Measurements from ENCODE around the gene CRAT. TPM values are rescaled to one million over a fixed set of nuclear protein-coding genes. Genes with fewer than 3 reads are reported as not detected.

The CRAT gene
- total and polyA plus RNA-seq, 4 donors: 10.4 to 26.0 (median 16.5) TPM

- Histone ChIP-seq H3K4me3 (peak overlapping the region; percentile 80), H3K27me3 (ENCODE audit: control insufficient read depth in 3 of 3, insufficient read depth in 3 of 3, low read length in 2 of 3) (no peaks in the 10 kb centered on the region), H3K4me1 (ENCODE audit: control insufficient read depth in 5 of 5, insufficient read depth in 5 of 5, low read length in 5 of 5) (peaks cover 0 to 7% (median 5%) of the 10 kb centered on the region in 5 donors), H3K9ac (ENCODE audit: insufficient read depth in 1 of 2, low read length in 2 of 2) (peak overlapping the region in 1 of 2 donors; percentile 58), H3K27ac (ENCODE audit: low read depth in 1 of 2, low read length in 1 of 2) (peak overlapping the region; percentile 71 to 82), H3K9me3 (ENCODE audit: control insufficient read depth in 4 of 4, insufficient read depth in 3 of 4, low read length in 3 of 4) (no peaks in the 10 kb centered on the region), H3K36me3 (ENCODE audit: control insufficient read depth in 4 of 4, insufficient read depth in 4 of 4, low read length in 4 of 4) (peaks cover 0 to 7% (median 1%) of the 10 kb centered on the region in 4 donors)
- ATAC-seq (ENCODE audit: insufficient read depth, low FRiP score): no peak
- 5 to 6% methylated on average over 57 to 64 of the region's 64 CpGs for WGBS, 2 donors
- no peak for TF ChIP-seq CTCF (IDR thresholded peaks at IDR 0.05; ENCODE audit: control extremely low read depth, extremely low read depth)
- DNase-seq: peak in 2 of 3 donors; percentile 13 to 14
Observed at GRCh38 chr9:129109952-129110739, 447 bp downstream of the CRAT start.

- DNase-seq (no peak), ATAC-seq (ENCODE audit: insufficient read depth, low FRiP score) (no peak)
- no peaks in the 10 kb centered on the region for H3K9me3 ChIP-seq (ENCODE audit: control insufficient read depth in 4 of 4, insufficient read depth in 3 of 4, low read length in 3 of 4)
- WGBS, 2 donors: 58 to 73% methylated on average over 7 of the region's 7 CpGs
- TF ChIP-seq CTCF (IDR thresholded peaks at IDR 0.05; ENCODE audit: control extremely low read depth, extremely low read depth): no peak
- H3K4me3 ChIP-seq: no peak overlapping the region
- H3K4me1 ChIP-seq (ENCODE audit: control insufficient read depth in 5 of 5, insufficient read depth in 5 of 5, low read length in 5 of 5): peaks cover 0 to 7% (median 5%) of the 10 kb centered on the region in 5 donors
- H3K36me3 ChIP-seq (ENCODE audit: control insufficient read depth in 4 of 4, insufficient read depth in 4 of 4, low read length in 4 of 4): peaks cover 0 to 7% (median 1%) of the 10 kb centered on the region in 4 donors
- H3K9ac ChIP-seq (ENCODE audit: insufficient read depth in 1 of 2, low read length in 2 of 2): no peak overlapping the region
- H3K27ac ChIP-seq (ENCODE audit: low read depth in 1 of 2, low read length in 1 of 2): no peak overlapping the region
- no peaks in the 10 kb centered on the region for H3K27me3 ChIP-seq (ENCODE audit: control insufficient read depth in 3 of 3, insufficient read depth in 3 of 3, low read length in 2 of 3)
Observed at GRCh38 chr9:129109537-129109903, 1.1 kb downstream of the CRAT start.

- no peaks in the 10 kb centered on the region for H3K27me3 ChIP-seq (ENCODE audit: control insufficient read depth in 3 of 3, insufficient read depth in 3 of 3, low read length in 2 of 3)
- H3K4me3 ChIP-seq: no peak overlapping the region
- H3K9ac ChIP-seq (ENCODE audit: insufficient read depth in 1 of 2, low read length in 2 of 2): no peak overlapping the region
- WGBS, 2 donors: 74 to 82% methylated on average over 10 of the region's 10 CpGs
- H3K36me3 ChIP-seq (ENCODE audit: control insufficient read depth in 4 of 4, insufficient read depth in 4 of 4, low read length in 4 of 4): peaks cover 0 to 9% (median 1%) of the 10 kb centered on the region in 4 donors
- H3K9me3 ChIP-seq (ENCODE audit: control insufficient read depth in 4 of 4, insufficient read depth in 3 of 4, low read length in 3 of 4): no peaks in the 10 kb centered on the region
- H3K4me1 ChIP-seq (ENCODE audit: control insufficient read depth in 5 of 5, insufficient read depth in 5 of 5, low read length in 5 of 5): peaks cover 0 to 7% (median 5%) of the 10 kb centered on the region in 5 donors
- no peak for ATAC-seq (ENCODE audit: insufficient read depth, low FRiP score)
- no peak for TF ChIP-seq CTCF (IDR thresholded peaks at IDR 0.05; ENCODE audit: control extremely low read depth, extremely low read depth)
- no peak for DNase-seq
- no peak overlapping the region for H3K27ac ChIP-seq (ENCODE audit: low read depth in 1 of 2, low read length in 1 of 2)
Observed at GRCh38 chr9:129108805-129109536, 1.6 kb downstream of the CRAT start.
